Activated gamma-delta T cell (primary cell): ENCODE results near the gene P2RY6.

Experiments
- DNase-seq: peaks from one replicate; lab custom pipeline; 2025; lab: John Stamatoyannopoulos, UW

Gene P2RY6

DNA sequence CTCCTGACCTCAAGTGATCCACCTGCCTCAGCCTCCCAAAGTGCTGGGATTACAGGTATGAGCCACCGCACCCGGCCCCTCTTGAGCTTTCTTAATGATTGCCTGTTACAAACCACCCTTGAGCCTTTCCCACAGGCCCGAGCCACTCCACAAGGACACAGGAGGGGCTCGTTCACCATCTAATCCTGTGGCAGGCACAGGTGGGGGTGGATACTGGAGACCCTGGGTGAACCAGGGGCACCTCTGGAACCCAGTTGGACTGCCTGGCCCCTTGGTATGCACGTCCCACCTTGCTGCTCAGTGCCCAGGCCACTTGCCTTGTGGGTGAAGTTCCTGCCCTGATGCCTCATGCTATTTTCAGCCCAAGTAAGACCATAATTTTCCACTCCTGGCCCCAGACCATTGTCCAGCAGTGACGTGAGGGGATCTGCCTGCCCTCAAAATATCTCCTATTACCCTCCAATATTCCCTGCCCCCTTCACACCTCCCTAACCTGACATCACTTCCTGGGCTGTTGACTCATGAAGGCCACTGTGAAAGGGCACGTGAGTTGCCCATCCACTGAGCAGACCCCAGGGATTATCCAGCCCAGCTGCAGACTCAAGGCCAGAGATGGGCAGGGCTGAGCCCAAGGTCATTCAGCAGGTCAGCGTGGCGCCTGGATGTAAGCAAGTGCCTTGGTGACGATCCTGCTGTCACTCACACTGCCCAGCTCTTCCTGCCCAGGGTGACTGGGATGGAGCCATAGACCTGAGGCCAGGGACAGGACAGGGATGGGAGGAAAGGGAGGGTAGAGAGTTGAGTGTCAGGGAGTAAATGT, 34.5 kb upstream of the P2RY6 start:
- no peak for DNase-seq

GRCh38 chr11:73239111-73239521, 33.0 kb upstream of the P2RY6 start:
- no peak for DNase-seq

GRCh38 chr11:73239571-73240189, 32.5 kb upstream of the P2RY6 start:
- no peak for DNase-seq

DNA sequence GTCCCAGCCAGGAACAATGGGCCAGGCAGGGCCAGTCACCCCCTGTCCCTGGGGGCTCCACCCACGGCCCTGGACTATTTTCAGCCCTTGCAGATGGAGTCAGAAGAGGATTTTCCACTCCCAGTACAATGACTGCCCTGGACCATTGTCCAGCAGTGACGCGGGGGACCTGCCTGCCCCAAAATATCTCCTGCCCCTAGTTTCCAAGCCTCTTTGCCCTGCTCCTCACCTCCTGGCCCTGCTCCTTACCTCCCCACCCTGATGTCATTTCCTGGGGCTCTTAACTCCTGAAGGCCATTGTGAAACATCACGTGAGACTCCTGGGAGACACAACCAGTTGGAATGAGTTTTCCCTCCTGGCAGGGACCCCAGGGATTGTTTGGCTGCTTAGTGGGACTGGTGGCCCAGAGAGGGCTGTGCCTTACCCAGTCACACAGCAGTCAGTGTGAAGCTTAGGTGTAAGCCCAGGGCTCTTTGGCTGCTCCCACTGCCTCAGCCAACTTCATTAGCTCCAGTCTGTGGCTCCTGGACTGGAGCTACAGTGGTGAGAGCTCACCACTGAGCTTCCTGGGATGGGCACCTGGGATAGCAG, 31.9 kb upstream of the P2RY6 start:
- DNase-seq: no peak

DNA sequence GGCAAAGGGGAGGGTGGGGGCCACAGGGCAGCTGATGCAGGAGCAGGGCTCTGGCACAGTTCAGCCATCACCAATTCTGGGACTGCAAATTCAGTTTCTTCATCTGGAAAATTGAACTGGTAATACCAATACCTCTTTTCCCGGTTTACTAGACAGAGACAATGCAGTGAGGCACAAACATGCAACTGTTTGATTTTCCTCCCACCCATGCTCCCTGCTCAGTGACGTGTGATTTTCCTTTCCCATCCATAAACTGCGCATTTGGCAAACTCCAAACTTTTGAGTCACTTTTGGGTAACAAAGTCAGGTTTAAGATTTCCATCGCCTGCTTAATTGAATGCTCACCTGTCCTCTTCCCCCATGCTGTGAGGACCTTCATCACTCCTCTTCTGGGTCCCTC, 30.8 kb upstream of the P2RY6 start:
- no peak for DNase-seq

DNA sequence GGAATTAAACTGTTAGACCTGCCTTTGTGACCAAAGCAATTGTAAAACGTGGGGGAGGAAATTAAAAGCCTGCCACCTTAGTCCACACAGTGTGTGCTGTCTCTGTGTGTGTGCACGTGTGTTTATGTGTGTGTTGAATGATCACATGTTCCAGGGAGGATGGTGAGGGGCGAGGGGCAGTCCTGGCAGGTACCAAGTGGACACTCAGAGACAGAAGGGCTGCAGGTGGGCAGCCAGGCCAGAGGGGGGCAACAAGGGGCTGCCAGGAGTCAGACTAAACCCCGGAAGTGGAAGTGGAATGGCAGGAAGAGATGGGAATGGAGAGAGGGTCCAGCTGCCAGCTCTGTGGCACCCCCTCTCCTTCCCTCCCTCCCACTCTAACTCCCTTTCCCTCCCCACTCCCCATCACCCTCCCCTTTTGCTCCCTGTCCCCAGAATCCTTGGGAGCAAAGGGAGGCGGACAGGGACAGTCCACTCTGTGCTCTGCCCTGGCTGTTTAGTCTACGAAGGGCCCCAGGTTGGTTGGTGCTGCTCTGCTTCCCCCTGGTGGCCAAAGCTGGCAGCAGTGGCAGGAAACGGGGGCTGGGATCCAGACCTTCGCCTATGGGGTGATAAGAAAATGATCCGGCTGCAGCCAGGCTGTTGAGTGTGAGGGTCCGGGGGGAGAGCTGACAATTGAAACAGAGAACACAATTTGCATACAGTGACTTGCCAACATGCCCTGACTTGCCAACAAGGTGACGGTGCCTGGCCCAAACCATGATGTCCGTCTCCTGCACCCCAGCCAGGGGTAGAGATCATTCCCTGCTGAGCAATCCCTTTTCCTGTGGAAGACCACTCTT, 29.7 kb upstream of the P2RY6 start:
- DNase-seq: no peak

DNA sequence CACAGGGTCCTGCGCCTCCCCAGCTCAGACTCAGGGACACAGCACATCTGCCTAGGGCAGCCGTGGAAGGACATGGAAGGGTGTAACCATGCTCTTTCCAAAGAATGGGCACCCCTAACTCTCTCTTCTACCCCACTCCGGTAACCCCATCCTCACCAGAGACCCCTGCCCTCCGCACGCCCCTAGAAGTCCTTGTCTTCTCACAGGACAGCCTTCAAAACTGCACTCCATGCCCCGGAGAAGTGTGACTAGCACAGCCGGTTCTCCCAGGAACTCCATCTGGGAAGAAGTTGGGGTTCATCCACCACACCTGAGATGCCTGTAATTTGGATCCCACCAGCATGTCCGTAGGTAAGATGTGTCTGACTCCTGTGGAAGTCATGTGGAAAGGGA, 29.0 kb upstream of the P2RY6 start:
- DNase-seq: no peak

GRCh38 chr11:73244589-73245240, 27.4 kb upstream of the P2RY6 start:
- no peak for DNase-seq

- no peak for DNase-seq
These were observed 26.7 kb upstream of the P2RY6 start for GRCh38 chr11:73245461-73245860.

DNA sequence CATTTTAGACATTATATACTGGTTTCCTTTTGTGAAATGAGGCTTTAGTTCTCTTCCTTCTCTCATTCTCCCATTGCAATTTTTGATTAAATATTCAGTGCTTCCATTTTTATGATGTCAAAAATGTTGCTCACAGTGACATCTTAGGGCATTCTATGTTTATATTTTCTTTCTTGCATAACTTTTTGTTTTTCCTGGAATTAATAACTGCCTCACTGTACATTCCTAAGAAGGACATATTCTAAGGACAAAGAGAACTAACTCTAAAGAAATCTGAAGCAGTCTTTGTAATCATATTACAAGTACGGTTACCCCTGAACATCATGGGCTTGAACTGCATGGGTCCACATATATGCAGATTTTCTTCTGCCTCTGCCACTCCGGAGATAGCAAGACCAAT, 25.8 kb upstream of the P2RY6 start:
- no peak for DNase-seq

GRCh38 chr11:73248526-73249185, 23.5 kb upstream of the P2RY6 start:
- DNase-seq: no peak

- DNase-seq: no peak
These were observed 22.8 kb upstream of the P2RY6 start for GRCh38 chr11:73249304-73249703.

DNA sequence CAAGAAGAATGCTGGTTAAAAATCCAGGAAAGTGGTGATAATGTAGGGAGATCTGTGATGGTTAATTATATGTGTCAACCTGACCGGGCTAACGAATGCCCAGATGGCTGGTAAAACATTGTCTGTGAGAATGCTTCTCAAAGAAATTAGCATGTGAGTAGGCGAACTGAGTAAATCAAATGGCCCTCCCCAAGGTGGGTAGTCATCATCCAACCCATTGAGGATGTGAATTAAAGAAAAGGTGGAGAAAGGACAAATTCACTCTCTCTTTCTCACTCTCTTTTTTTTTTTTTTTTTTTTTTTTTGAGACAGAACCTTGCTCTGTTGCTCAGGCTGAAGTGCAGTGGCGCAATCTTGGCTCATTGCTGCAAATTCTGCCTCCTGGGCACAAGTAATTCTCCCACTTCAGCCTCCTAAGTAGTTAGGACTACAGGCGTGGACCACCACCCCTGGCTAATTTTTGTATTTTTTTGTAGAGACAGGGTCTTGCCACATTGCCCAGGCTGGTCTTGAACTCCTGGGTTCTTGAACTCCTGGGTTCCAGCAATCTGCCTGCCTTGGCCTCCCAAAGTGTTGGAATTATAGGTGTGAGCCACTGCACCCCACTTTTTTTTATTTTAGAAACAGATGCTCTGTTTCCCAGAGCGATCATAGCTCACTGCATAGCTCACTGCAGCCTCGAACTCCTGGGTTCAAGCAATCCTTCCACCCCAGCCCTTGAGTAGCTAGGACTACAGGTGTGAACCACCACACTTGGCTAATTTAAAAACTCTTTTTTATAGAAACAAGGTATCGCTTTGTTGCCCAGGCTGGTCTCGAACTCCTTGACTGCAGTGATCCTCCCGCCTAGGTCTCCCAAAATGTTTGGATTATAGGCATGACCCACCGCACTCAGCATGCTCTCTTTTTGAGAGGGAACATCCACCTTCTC, 22.0 kb upstream of the P2RY6 start:
- DNase-seq: no peak

DNA sequence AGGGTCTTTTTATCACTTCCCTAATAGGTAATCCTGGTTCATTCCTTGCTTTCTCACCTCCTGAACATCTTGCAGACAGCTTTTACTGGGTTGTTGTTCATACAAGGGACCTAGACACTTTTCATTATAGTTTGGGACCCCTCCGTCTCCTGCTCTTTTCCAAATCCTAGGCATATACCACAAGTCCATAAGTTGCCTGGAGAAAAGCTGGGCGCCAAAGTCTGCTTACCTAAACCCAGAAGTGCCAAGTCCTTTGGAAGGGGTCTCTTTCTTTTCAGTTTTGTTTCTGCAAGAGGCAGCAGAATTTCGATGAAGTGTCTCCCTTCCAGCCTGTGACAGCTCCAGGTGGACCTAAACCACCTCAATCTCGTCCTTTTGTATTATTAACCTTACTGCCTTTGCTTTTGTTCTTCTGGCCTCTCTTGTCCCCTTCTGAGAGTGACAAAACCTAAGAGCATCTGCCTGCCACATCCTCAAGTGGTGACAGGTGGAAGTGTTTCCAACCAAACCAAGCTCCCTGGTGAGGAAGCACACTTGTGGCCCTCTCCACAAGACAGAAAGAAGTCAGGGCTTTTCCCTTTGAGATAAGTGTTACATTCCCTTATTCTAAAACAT, 19.5 kb upstream of the P2RY6 start:
- DNase-seq: no peak

DNA sequence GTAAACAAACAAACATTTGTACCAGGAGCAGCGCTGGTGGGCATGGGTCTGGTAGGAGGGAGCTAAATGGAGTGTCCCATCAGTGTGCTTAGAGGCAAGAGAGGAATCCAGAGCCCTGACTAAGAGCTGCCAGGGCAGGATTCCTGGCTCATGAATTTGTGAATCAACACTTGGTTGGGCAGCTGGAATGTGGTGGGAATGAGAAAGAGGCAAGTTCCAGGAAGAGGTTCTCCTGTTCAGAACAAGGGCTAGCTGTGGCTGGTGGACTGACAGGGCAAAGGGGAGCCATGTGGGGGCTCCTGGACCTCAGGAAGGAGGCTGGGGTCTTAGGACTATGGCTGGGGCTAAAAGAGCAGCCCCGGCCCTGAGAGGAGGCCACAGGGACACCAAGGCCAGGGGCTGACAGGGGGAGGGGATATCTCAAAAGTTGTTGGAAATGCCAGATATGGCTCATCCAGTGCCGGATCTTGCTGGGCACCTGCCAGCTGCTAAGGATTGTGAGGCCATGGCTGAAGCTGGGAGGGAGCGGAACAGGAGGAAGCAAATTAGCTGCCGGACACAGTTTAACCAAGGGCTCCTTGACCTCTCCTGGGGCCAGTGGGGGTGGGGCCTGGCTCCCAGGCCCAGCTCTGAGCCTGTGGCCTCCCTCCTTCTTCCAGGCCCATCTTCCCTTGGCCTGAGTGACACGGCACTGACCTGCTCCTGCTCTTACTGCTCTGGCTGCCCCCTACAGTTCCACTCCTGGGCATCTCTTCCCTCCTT, 14.6 kb upstream of the P2RY6 start:
- DNase-seq: no peak

DNA sequence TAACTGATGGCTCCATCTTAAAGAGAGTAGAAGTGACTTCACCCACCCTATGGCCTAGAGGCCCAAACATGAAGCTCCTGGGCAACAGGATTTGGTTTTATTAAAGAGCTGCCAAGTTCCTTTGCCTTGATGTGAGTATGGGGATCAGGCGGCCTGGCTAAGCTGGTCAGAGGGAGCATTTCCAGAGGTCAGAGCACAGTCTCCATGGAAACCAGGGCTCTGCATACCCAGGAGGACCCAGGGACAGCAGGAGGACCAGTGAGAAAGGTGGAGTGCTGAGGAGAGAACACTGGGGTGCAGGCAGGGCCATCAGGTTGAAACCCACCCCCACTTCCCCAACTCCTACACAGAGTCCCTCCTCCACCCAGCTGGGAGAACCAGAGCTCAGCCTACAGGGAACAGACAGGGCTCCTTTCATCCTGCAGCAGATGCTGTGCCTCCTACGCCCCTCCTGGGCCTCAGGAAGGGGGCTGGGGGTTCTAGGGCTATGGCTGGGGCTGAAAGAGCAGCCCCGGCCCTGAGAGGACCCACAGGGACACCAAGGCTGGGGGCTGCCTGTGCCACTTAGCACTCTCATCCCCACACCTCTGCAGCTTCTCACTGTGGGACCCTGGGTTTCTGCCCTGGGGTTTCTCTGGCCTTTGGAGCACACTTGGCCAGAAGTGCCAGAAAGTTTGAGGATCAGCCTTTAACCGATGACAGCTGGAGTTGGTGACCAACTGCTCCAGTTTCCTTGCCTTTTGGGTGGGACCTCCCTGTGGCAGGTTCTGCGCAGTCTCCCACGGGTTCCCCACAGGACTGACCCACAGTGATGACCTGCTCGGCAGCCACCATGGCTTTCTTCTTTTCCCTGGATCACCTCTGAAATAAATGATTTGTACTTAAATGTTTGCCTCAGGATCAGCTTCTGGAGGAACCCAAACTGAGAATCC, 13.8 kb upstream of the P2RY6 start:
- no peak for DNase-seq

GRCh38 chr11:73259406-73260126, 12.6 kb upstream of the P2RY6 start:
- DNase-seq: no peak
